Immature natural killer cell (primary cell): Measurements from ENCODE around the gene ZNF785. TPM values are rescaled to one million over a fixed set of nuclear protein-coding genes. Genes with fewer than 3 reads are reported as not detected.
A peak's percentile ranks its signal among the peaks of the same experiment; 100 is the strongest.
"Not testable (repeated sequence)": the region's sequence is repeated elsewhere in the genome, so short reads cannot be mapped to it uniquely, and the experiment has no call there.

Experiments
- DNase-seq, 3 donors: peaks; one replicate each; pipeline ENCODE4 v3.0.0; 2022; ENCODE audit warnings: mixed read lengths in 1 of 3
- H3K27ac Mint-ChIP-seq, 6 donors: one replicate each; pipeline ENCODE4 v1.8.0; 2020; ENCODE audit warnings: mixed read lengths in 6 of 6, mild to moderate bottlenecking in 5 of 6, inconsistent platforms in 4 of 6, moderate library complexity in 3 of 6
- H3K27me3 Mint-ChIP-seq, 3 donors: one replicate each; pipeline ENCODE4 v1.8.0; 2020 to 2021; ENCODE audit warnings: low read depth in 3 of 3, mild to moderate bottlenecking in 3 of 3, mixed read lengths in 3 of 3, moderate library complexity in 3 of 3, inconsistent platforms in 1 of 3
- H3K36me3 Mint-ChIP-seq, 3 donors: one replicate each; pipeline ENCODE4 v1.8.0; 2020; ENCODE audit warnings: mixed read lengths in 3 of 3, inconsistent platforms in 2 of 3, mild to moderate bottlenecking in 2 of 3
- H3K4me1 Mint-ChIP-seq, 2 donors: one replicate each; pipeline ENCODE4 v1.8.0; 2020; ENCODE audit warnings: inconsistent platforms in 2 of 2, mild to moderate bottlenecking in 2 of 2, mixed read lengths in 2 of 2, moderate library complexity in 1 of 2
- H3K4me3 Mint-ChIP-seq, 5 donors: one replicate each; pipeline ENCODE4 v1.8.0; 2020; ENCODE audit warnings: mild to moderate bottlenecking in 5 of 5, mixed read lengths in 5 of 5, inconsistent platforms in 3 of 5, moderate library complexity in 3 of 5
- H3K9me3 Mint-ChIP-seq, 6 donors: one replicate each; pipeline ENCODE4 v1.8.0; 2020; ENCODE audit warnings: mild to moderate bottlenecking in 6 of 6, mixed read lengths in 6 of 6, inconsistent platforms in 4 of 6, moderate library complexity in 3 of 6
- polyA plus RNA-seq, 3 donors: library from polyadenylated mRNA; unstranded; fragments of 300-500 nt; fragmentation: Illumina TruSeq; gene quantifications; one replicate each; pipeline ENCODE4 v1.2.3, GENCODE V29; 2021

ZNF785 gene
- polyA plus RNA-seq, 3 donors from 2014 or later, result 1.2 to 3.3 (median 1.9) TPM

GRCh38 chr16:30554557-30555314 lies 30.8 kb downstream of the ZNF785 start:
- Mint-ChIP-seq H3K4me1 (peaks cover 52 to 65% of the 10 kb centered on the region in 2 donors), H3K27me3 (peaks cover 2 to 9% (median 5%) of the 10 kb centered on the region in 3 donors), H3K9me3 (no peaks in the 10 kb centered on the region)

GRCh38 chr16:30553393-30553899 lies 32.1 kb downstream of the ZNF785 start:
- no peak overlapping the region for H3K4me3 Mint-ChIP-seq

More at GRCh38 chr16:30554557-30555314, 30.8 kb downstream of the ZNF785 start:
- peak overlapping the region in 3 of 6 donors; percentile 5 to 91 (median 73) for H3K27ac Mint-ChIP-seq
- peak overlapping the region in 2 of 5 donors; percentile 21 to 57 for H3K4me3 Mint-ChIP-seq
- peaks cover 3 to 17% (median 6%) of the 10 kb centered on the region in 3 donors for H3K36me3 Mint-ChIP-seq
- no peak for DNase-seq

GRCh38 chr16:30552956-30553355 lies 32.5 kb downstream of the ZNF785 start:
- Mint-ChIP-seq H3K27me3 (peaks cover 2 to 6% (median 5%) of the 10 kb centered on the region in 3 donors), H3K4me3 (no peak overlapping the region)
- DNase-seq, result no peak

More at GRCh38 chr16:30553393-30553899, 32.1 kb downstream of the ZNF785 start:
- peaks cover 3 to 17% (median 6%) of the 10 kb centered on the region in 3 donors for H3K36me3 Mint-ChIP-seq
- no peak for DNase-seq
- no peaks in the 10 kb centered on the region for H3K9me3 Mint-ChIP-seq
- peaks cover 48 to 60% of the 10 kb centered on the region in 2 donors for H3K4me1 Mint-ChIP-seq
- H3K27me3 Mint-ChIP-seq, result peaks cover 2 to 6% (median 5%) of the 10 kb centered on the region in 3 donors
- peak overlapping the region; percentile 73 to 92 (median 91) for H3K27ac Mint-ChIP-seq

GRCh38 chr16:30551781-30552180 lies 33.7 kb downstream of the ZNF785 start:
- Mint-ChIP-seq H3K9me3 (no peaks in the 10 kb centered on the region), H3K4me1 (peaks cover 41 to 53% of the 10 kb centered on the region in 2 donors), H3K27me3 (peaks cover 2 to 5% (median 3%) of the 10 kb centered on the region in 3 donors), H3K4me3 (peak overlapping the region; percentile 41 to 84 (median 73)), H3K36me3 (peaks cover 3 to 17% (median 6%) of the 10 kb centered on the region in 3 donors), H3K27ac (peak overlapping the region; percentile 91 to 95 (median 92))
- DNase-seq, result peak; percentile 74 to 79 (median 76)

More at GRCh38 chr16:30552956-30553355, 32.5 kb downstream of the ZNF785 start:
- Mint-ChIP-seq H3K27ac (peak overlapping the region; percentile 90 to 95 (median 91)), H3K9me3 (no peaks in the 10 kb centered on the region), H3K36me3 (peaks cover 3 to 17% (median 6%) of the 10 kb centered on the region in 3 donors), H3K4me1 (peaks cover 48 to 59% of the 10 kb centered on the region in 2 donors)

- Mint-ChIP-seq H3K27ac (peak overlapping the region in 4 of 6 donors; percentile 1 to 70 (median 62)), H3K4me1 (peaks cover 29 to 35% of the 10 kb centered on the region in 2 donors), H3K4me3 (no peak overlapping the region), H3K27me3 (peaks cover 2 to 5% (median 3%) of the 10 kb centered on the region in 3 donors), H3K36me3 (peaks cover 0 to 6% (median 2%) of the 10 kb centered on the region in 3 donors), H3K9me3 (no peaks in the 10 kb centered on the region)
- DNase-seq, result no peak
These were observed 36.9 kb downstream of the ZNF785 start for GRCh38 chr16:30548416-30549253.

GRCh38 chr16:30546115-30546514 lies 39.4 kb downstream of the ZNF785 start:
- Mint-ChIP-seq H3K27ac (peak overlapping the region in 1 of 6 donors; percentile 23), H3K9me3 (no peaks in the 10 kb centered on the region), H3K27me3 (no peaks in the 10 kb centered on the region), H3K4me3 (no peak overlapping the region), H3K36me3 (no peaks in the 10 kb centered on the region), H3K4me1 (peaks cover 6 to 10% of the 10 kb centered on the region in 2 donors)
- no peak for DNase-seq

GRCh38 chr16:30543067-30543466 lies 42.4 kb downstream of the ZNF785 start:
- DNase-seq, result no peak
- Mint-ChIP-seq H3K36me3 (no peaks in the 10 kb centered on the region), H3K27ac (no peak overlapping the region), H3K27me3 (no peaks in the 10 kb centered on the region), H3K4me3 (no peak overlapping the region), H3K4me1 (peaks cover 0 to under 1% of the 10 kb centered on the region in 2 donors), H3K9me3 (no peaks in the 10 kb centered on the region)

GRCh38 chr16:30541502-30542329 lies 43.8 kb downstream of the ZNF785 start:
- Mint-ChIP-seq H3K4me1 (peaks cover 4 to 10% of the 10 kb centered on the region in 2 donors), H3K27me3 (no peaks in the 10 kb centered on the region), H3K27ac (no peak overlapping the region)

GRCh38 chr16:30540916-30541464 lies 44.5 kb downstream of the ZNF785 start:
- not testable (repeated sequence) for DNase-seq, H3K27me3 Mint-ChIP-seq, H3K4me3 Mint-ChIP-seq, H3K9me3 Mint-ChIP-seq, H3K36me3 Mint-ChIP-seq, H3K27ac Mint-ChIP-seq
- H3K4me1 Mint-ChIP-seq, result peaks cover 7 to 18% of the 10 kb centered on the region in 2 donors

More at GRCh38 chr16:30541502-30542329, 43.8 kb downstream of the ZNF785 start:
- DNase-seq, result no peak
- Mint-ChIP-seq H3K9me3 (no peaks in the 10 kb centered on the region), H3K4me3 (no peak overlapping the region), H3K36me3 (peaks cover 0 to 5% (median 0%) of the 10 kb centered on the region in 3 donors)

GRCh38 chr16:30539986-30540526 lies 45.4 kb downstream of the ZNF785 start:
- H3K9me3 Mint-ChIP-seq, DNase-seq, H3K27me3 Mint-ChIP-seq, H3K36me3 Mint-ChIP-seq, H3K4me3 Mint-ChIP-seq, H3K27ac Mint-ChIP-seq: not testable (repeated sequence)
- H3K4me1 Mint-ChIP-seq, result peaks cover 16 to 27% of the 10 kb centered on the region in 2 donors

GRCh38 chr16:30539000-30539964 lies 46.2 kb downstream of the ZNF785 start:
- H3K27ac Mint-ChIP-seq, result no peak overlapping the region
- H3K4me1 Mint-ChIP-seq, result peaks cover 19 to 31% of the 10 kb centered on the region in 2 donors
- peaks cover 0 to 5% (median 0%) of the 10 kb centered on the region in 3 donors for H3K36me3 Mint-ChIP-seq
- no peaks in the 10 kb centered on the region for H3K9me3 Mint-ChIP-seq
- no peak for DNase-seq
- peaks cover 0 to 7% (median 3%) of the 10 kb centered on the region in 3 donors for H3K27me3 Mint-ChIP-seq
- no peak overlapping the region for H3K4me3 Mint-ChIP-seq
